Spinal cord (tissue), 10 donors: Measurements from ENCODE around the gene AGXT. TPM values are rescaled to one million over a fixed set of nuclear protein-coding genes. Genes with fewer than 3 reads are reported as not detected.

Experiments used
- DNase-seq, 6 donors: peaks; one replicate each; pipeline versions ENCODE4 v3.0.0 to v3.0.0-alpha.2; 2013 to 2015; ENCODE audit warnings: low spot score in 6 of 6, low read depth in 4 of 6
- H3K27ac ChIP-seq: one replicate; pipeline ENCODE4 v1.5.1; 2013; ENCODE audit warnings: low read depth, low read length, control low read depth
- H3K27me3 ChIP-seq: one replicate; pipeline ENCODE4 v1.6.1; 2013; ENCODE audit warnings: low read length; ENCODE audit not compliant: control insufficient read depth, insufficient read depth
- H3K36me3 ChIP-seq: one replicate; pipeline ENCODE4 v1.6.1; 2013; ENCODE audit warnings: low read length; ENCODE audit not compliant: control insufficient read depth, insufficient read depth
- H3K4me1 ChIP-seq: one replicate; pipeline ENCODE4 v1.6.1; 2013; ENCODE audit warnings: low read length; ENCODE audit not compliant: control insufficient read depth, insufficient read depth
- H3K4me3 ChIP-seq: one replicate; pipeline ENCODE4 v1.5.1; 2013; ENCODE audit warnings: low read depth, low read length, control low read depth
- H3K9me3 ChIP-seq: one replicate; pipeline ENCODE4 v1.6.1; 2013; ENCODE audit warnings: low read length; ENCODE audit not compliant: control insufficient read depth, insufficient read depth
- WGBS: methylation state at CpG from one replicate; pipeline ENCODE4 v1.1.5; 2013; ENCODE audit warnings: missing lambda C conversion rate; ENCODE audit not compliant: insufficient coverage; 5-methylcytosine and 5-hydroxymethylcytosine counted together
- long read RNA-seq, 4 donors: transcript quantifications; one replicate each; lab custom pipeline, GENCODE V29; 2026
- polyA plus RNA-seq, 2 donors: library from polyadenylated mRNA; unstranded; fragments of 120-200 nt; gene quantifications; one replicate each; pipeline ENCODE4 v1.2.1, GENCODE V29; 2013; ENCODE audit not compliant: insufficient read length in 2 of 2
- total RNA-seq, 2 donors: library from RNA; depleted of rRNA in 1 of 2; stranded (reverse); fragments of 120-200 nt in 1 of 2; fragments of >200 nt in 1 of 2; gene quantifications; one replicate each; pipeline versions ENCODE4 v1.2.3 to v1.2.4, GENCODE V29; 2013 to 2014
- donor health status: healthy.

The AGXT gene
- total RNA-seq (under 1 TPM in 1 of 2 donors, not detected in 1; 0.17 TPM), polyA plus RNA-seq (not detected)
- long read RNA-seq, donor 1: 0 reads
- long read RNA-seq, donor 2: 0 reads
- long read RNA-seq, donor 3: 0 reads
- long read RNA-seq, donor 4: 0 reads

DNA sequence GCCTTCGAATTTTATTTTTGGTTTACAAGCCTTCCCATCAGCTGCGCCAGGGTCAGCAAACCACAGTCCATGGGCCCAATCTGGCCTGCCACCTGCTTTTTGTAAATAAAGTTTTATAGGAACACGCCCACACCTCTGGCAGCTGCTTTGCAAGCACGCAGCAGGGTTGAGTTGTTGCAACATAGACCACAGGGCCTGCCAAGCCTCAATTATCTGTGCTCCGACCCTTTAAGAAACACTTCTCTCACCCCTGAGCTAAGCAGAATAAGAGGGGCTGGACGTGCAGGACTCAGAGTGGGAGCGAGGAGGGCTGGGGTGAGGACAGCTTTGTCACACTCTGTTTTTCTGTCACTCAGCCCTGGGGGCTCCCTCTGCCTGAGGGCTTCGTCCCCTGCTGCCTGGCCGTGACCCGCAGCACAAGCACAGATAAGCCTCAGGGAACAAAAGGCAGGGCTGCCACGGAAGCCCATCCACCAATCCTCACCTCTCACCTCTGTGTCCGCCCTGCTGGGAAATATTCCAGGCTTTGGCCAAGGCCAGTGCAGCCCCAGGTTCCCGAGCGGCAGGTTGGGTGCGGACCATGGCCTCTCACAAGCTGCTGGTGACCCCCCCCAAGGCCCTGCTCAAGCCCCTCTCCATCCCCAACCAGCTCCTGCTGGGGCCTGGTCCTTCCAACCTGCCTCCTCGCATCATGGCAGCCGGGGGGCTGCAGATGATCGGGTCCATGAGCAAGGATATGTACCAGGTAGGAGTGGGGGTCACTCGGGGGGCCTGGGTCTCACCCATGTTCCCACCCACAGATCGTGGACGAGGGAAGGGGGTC lies at the start of gene AGXT:
TSS of gene AGXT (plus strand) at position 539 of the 823 bp plus-strand sequence. CDS start at position 581, 42 bp downstream.
- H3K27me3 ChIP-seq: no peaks in the 10 kb centered on the region
- WGBS: 67% methylated on average over 18 of the region's 21 CpGs
- H3K4me1 ChIP-seq: no peaks in the 10 kb centered on the region
- H3K36me3 ChIP-seq: no peaks in the 10 kb centered on the region
- no peak for DNase-seq
- H3K4me3 ChIP-seq: no peak within 1 kb of the TSS
- H3K9me3 ChIP-seq: no peaks in the 10 kb centered on the region
- H3K27ac ChIP-seq: no peak within 1 kb of the TSS

DNA sequence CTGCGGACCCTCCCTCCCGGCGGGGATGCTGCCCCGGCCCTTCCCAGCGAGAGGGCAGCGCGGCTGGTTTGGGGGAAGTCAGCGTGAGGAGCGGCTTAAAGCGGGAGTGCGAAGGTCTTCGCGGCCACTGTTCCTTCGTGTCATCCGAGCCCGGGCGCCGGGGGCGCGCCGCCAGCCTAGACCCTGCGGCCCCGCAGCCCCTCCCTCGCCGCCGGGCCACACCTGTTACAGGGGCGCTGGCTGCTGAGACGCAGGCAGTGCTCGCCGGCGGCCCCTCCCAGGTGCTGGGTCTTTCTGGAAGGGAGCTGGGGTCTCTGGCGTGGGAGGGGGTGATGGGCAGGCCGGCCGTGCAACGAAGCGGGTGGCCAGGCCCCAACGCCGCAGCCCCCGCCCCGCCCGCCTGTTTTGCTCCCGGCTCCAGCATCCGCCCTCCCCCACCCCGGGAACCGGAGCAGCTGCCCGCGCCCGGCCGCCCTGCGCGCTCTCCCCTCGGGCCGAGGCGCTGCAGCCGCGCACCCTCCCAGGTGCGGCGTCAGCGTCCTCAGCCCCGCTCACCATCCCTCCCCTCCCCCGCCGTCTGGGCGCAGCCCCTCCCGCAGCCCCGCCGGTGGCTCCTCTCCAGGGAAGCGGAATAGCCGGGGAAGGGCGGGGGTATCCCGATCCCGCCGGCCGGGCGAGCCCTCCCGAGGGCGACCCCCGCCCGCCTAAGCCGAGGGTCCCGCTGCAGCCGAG lies 49.3 kb upstream of the AGXT start:
- peak overlapping the region; percentile 65 for H3K4me3 ChIP-seq
- DNase-seq: peak in 2 of 6 donors; percentile 63 to 67
- peaks cover 46% of the 10 kb centered on the region for H3K4me1 ChIP-seq
- H3K36me3 ChIP-seq: peaks cover 42% of the 10 kb centered on the region
- no peaks in the 10 kb centered on the region for H3K9me3 ChIP-seq
- WGBS: under 1% methylated on average over 77 of the region's 81 CpGs
- peak overlapping the region; percentile 75 for H3K27ac ChIP-seq
- H3K27me3 ChIP-seq: no peaks in the 10 kb centered on the region

DNA sequence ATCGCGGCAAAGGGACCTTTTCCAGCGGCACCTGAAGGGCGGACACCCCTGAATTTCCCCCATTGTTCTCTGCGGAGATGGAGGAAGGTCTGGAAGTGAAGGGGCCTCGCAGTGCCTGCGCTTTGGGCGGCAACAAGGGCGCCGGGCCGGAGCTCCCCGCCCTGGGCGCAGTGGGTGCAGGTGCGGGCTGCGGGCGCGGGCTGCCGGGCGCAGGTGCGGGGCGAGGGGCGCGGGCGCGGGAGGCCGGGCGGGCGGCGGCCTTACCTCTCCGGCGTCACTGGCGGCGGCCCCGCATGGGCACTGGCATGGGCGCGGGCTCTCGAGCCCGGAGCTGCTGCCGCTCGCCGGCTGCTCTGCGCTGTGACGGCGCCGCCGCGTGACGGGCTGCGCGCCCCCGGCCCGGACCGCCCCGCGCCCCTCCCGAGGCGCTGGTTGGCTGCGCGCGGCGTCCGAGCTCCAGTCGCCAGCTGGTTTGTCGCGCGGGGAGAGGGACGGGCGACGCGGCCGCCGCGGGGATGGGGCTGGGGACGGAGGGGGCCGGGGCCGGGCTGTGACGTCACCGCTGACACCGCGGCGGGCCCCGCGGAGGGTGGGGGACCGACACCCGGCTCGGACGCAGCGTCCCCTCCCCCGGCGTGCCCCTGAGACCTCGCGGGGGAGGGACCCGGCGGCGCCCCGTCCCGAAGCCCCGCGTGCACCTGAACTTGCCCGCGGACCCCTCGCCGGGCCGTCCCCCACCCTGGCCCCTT lies 48.6 kb upstream of the AGXT start, which contains the start of gene KIF1A:
TSS of gene KIF1A (minus strand) at position 362 of the 749 bp plus-strand sequence. CDS start 22,467 bp downstream, outside the sequence.
- no peaks in the 10 kb centered on the region for H3K27me3 ChIP-seq

DNA sequence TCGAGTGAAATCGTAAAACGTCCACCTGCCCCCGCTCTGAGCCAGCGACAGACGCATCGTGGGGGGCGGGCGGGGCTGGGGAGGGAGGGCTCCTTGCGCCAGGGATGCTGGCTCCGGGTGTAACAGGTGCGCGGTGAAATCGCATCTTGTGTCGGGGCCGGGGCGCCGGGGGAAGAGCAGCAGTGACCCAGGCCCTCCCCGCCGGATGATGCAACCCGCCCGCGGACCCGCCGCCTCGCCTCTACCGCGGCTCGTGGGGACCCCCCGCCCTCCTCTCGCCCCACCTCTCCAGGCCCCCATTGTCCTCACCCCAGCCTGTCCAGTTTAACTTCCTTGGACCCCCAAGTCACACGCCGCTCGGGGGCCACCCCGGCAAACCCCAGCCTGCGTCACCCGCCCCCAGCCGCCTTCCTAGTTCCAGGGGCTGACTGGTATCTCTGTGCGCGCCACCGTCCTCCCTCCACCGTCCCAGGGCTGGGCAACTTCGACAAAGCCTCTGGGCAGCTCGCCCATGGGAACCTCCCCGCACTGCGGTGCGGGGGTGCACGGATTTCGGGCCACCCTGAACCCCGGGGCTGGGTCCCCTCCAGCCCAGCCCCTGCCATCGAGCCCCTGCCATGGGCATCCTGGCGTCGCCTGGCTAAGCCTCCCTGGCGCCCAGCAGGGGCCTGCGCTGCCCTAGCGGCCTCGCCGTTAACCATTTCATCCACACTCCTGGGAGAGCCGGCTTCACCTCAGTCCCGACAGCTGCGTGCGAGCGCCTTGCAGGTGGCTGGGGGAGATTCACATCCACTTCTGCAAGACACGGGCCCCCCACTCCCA lies 47.8 kb upstream of the AGXT start:
- peak overlapping the region; percentile 84 for H3K27ac ChIP-seq

More for the DNA sequence above, 48.6 kb upstream of the AGXT start, which contains the start of gene KIF1A:
- Histone ChIP-seq H3K27ac (peak within 1 kb of the TSS; percentile 84), H3K4me1 (peaks cover 50% of the 10 kb centered on the region), H3K9me3 (no peaks in the 10 kb centered on the region), H3K4me3 (peak within 1 kb of the TSS; percentile 65), H3K36me3 (peaks cover 36% of the 10 kb centered on the region)
- peak in 5 of 6 donors; percentile 84 to 98 (median 89) for DNase-seq
- WGBS: under 1% methylated on average over 103 of the region's 104 CpGs

DNA sequence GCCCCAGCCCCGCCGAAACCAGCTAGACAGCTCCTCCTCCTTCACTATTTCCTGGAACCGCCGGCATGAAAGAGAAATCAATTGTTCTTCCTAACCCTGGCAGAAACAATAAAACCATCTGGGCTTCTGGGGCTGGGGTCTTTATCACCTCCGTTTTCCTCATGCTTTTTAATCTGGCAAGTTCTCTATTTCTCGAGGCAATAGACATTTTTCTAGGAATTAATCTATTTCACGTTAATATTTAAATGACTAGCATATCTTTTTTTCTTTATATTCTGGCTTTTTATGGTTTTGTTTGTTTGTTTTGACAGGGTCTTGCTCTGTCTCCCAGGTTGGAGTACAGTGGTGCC lies 47.2 kb upstream of the AGXT start:
- peaks cover 22% of the 10 kb centered on the region for H3K36me3 ChIP-seq
- H3K4me3 ChIP-seq: peak overlapping the region; percentile 45
- H3K27me3 ChIP-seq: no peaks in the 10 kb centered on the region
- H3K9me3 ChIP-seq: no peaks in the 10 kb centered on the region
- H3K27ac ChIP-seq: peak overlapping the region; percentile 84
- no peak for DNase-seq
- H3K4me1 ChIP-seq: peaks cover 49% of the 10 kb centered on the region
- 2% methylated on average over 5 of the region's 7 CpGs for WGBS

More for the DNA sequence above, 47.8 kb upstream of the AGXT start:
- under 1% methylated on average over 62 of the region's 64 CpGs for WGBS
- Histone ChIP-seq H3K4me3 (peak overlapping the region; percentile 45), H3K9me3 (no peaks in the 10 kb centered on the region), H3K36me3 (peaks cover 28% of the 10 kb centered on the region), H3K27me3 (no peaks in the 10 kb centered on the region), H3K4me1 (peaks cover 50% of the 10 kb centered on the region)
- peak in 3 of 6 donors; percentile 29 to 87 (median 79) for DNase-seq

DNA sequence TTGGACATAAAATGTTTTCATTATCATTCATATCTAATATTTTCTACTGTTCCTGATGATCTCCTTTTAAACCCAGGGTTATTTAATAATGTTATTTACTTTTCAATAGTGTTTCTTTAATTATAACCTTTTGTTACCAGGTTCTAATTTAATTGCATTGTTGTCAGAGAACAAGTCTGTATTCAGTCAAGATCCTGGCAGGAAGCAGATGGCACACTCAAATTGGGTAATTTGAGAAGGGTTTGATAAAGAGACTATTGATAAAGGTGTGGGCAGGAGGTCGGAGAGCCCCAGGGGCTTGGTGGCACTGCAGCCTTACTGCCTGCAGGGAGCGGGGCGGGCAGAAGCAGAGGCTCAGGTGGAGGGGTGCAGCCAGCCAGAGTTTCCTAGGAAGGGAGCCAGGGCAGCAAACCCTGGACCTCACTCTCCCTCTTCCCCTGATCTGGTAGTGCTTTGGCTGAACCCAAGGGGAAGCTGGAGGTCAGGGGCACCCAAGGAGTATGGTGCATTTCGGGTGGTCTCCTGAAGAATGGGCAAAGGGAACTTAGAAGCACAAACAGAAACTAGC lies 46.3 kb upstream of the AGXT start:
- Histone ChIP-seq H3K4me1 (peaks cover 39% of the 10 kb centered on the region), H3K36me3 (peaks cover 14% of the 10 kb centered on the region), H3K9me3 (no peaks in the 10 kb centered on the region), H3K27ac (no peak overlapping the region), H3K4me3 (no peak overlapping the region), H3K27me3 (no peaks in the 10 kb centered on the region)
- no peak for DNase-seq
- 75% methylated on average over 2 of the region's 4 CpGs for WGBS

DNA sequence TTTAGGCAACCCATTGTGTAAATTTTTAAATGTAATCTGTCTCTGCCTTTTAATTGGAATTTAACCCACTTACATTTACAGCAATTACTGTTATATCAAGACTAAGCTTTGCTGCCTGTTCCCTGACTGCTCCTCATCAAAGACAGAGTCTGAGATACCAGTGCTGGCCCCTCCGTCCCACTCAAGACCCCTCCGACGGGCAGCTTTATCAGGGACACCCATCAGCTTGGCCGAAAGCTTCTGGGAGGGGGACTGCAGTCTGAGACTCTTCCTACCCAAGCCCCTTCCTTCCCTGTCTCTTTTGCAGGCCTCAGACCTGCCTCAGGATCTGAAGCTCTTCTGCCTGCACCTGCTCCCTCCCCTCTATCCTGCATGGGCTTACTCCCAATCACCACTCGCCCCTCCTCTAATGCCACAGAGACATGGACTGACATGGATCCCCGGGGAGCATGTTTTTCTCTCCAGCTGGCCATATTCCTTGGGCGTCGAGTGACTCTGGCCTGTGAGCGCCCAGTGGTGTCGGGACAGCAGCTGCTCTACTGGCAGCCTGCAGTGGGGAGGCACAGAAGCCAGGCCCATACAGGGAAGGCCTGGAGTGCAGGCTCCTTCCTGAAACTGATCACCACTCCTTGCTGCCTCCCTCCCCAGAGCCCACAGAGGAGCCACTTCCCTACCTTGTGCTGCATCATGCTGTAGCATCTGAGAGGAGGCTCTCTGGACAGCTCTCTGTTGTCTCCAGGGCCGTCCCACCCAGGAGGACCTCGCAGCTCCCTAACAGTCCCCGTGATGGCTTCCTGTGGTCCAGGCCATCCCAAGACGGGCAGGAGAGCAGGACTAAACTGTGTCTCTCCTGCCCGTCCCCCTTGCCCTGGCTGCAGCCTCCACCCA lies 44.9 kb upstream of the AGXT start:
- Histone ChIP-seq H3K27me3 (peaks cover 2% of the 10 kb centered on the region), H3K27ac (no peak overlapping the region)
- 71% methylated on average over 15 of the region's 15 CpGs for WGBS

DNA sequence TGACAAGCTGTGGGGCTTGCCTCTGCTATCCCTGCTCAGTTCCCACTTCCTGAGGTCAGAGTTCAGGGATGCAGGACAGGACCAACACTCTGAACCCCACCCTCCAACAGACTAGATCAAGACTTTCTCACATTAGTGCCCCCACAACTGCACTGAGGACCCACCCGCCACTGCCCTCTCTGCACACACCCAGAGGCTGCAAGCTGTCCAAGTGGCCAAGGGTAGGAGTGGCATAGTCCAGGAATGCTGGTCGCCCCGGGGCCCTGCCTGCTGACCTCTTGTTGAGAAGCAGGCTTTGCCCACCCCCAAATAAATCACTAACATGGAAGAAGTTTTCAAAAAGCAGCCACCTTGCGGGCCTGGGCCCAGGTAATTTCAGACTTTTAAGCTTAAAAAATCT lies 43.1 kb upstream of the AGXT start:
- Histone ChIP-seq H3K36me3 (no peaks in the 10 kb centered on the region), H3K4me3 (no peak overlapping the region), H3K9me3 (no peaks in the 10 kb centered on the region), H3K27ac (no peak overlapping the region), H3K4me1 (peaks cover 25% of the 10 kb centered on the region), H3K27me3 (peaks cover 5% of the 10 kb centered on the region)
- DNase-seq: no peak
- 92% methylated on average over 2 of the region's 4 CpGs for WGBS

More for the DNA sequence above, 44.9 kb upstream of the AGXT start:
- no peaks in the 10 kb centered on the region for H3K9me3 ChIP-seq
- peaks cover 26% of the 10 kb centered on the region for H3K4me1 ChIP-seq
- peaks cover under 1% of the 10 kb centered on the region for H3K36me3 ChIP-seq
- DNase-seq: no peak
- H3K4me3 ChIP-seq: no peak overlapping the region
